HG02938 (cell line): ENCODE data around the gene CPNE7.

ENCODE experiments used
- ATAC-seq: cut with Tn5 transposase; IDR thresholded peaks from one replicate; pipeline ENCODE4 v1.9.1; 2021; ENCODE audit warnings: mild to moderate bottlenecking, moderate library complexity; ENCODE audit not compliant: unreplicated experiment

The CPNE7 gene

GRCh38 chr16:89601906-89602272 is 26.3 kb downstream of the CPNE7 start:
- ATAC-seq: no peak

- no peak for ATAC-seq
These were observed 26.9 kb downstream of the CPNE7 start for GRCh38 chr16:89602273-89602951.

GRCh38 chr16:89602952-89603590 is 27.5 kb downstream of the CPNE7 start:
- no peak for ATAC-seq

- ATAC-seq: no peak
These were observed 29.2 kb downstream of the CPNE7 start for GRCh38 chr16:89604764-89605163.

GRCh38 chr16:89605186-89605970 is 29.8 kb downstream of the CPNE7 start:
- ATAC-seq: no peak

- no peak for ATAC-seq
These were observed 30.4 kb downstream of the CPNE7 start for GRCh38 chr16:89606006-89606405.

GRCh38 chr16:89607453-89607852 is 31.9 kb downstream of the CPNE7 start:
- ATAC-seq: no peak

GRCh38 chr16:89607937-89608740 is 32.6 kb downstream of the CPNE7 start:
- ATAC-seq: no peak

GRCh38 chr16:89610108-89610453 is 34.5 kb downstream of the CPNE7 start:
- no peak for ATAC-seq

GRCh38 chr16:89612415-89613166 is 37.0 kb downstream of the CPNE7 start:
- no peak for ATAC-seq

GRCh38 chr16:89613231-89613953 is 37.8 kb downstream of the CPNE7 start, which contains the start of gene DPEP1:
Gene DPEP1, plus strand, starts transcription at chr16:89613642. Its CDS starts 16,769 bp downstream, at chr16:89630411.
- no peak for ATAC-seq

GRCh38 chr16:89613954-89614459 is 38.4 kb downstream of the CPNE7 start:
- no peak for ATAC-seq

- no peak for ATAC-seq
These were observed 39.6 kb downstream of the CPNE7 start for GRCh38 chr16:89615176-89615575.

GRCh38 chr16:89615596-89616090 is 40.1 kb downstream of the CPNE7 start:
- ATAC-seq: no peak

- no peak for ATAC-seq
These were observed 41.1 kb downstream of the CPNE7 start for GRCh38 chr16:89616623-89617022.

GRCh38 chr16:89617036-89617435 is 41.5 kb downstream of the CPNE7 start:
- ATAC-seq: no peak

GRCh38 chr16:89618109-89618998 is 42.8 kb downstream of the CPNE7 start:
- no peak for ATAC-seq

- ATAC-seq: no peak
These were observed 44.3 kb downstream of the CPNE7 start for GRCh38 chr16:89619840-89620239.
